GM12892 (cell line): ENCODE measurements around the gene HCN4.

Experiments
- POLR2AphosphoS5 ChIP-seq: IDR thresholded peaks from 2 replicates; pipeline ENCODE4 v1.6.1; 2011; ENCODE audit warnings: low read depth, low read length, control low read depth
- TAF1 ChIP-seq: IDR thresholded peaks from 2 replicates; pipeline ENCODE4 v1.6.1; 2011; ENCODE audit warnings: low read depth, mild to moderate bottlenecking, control low read depth, low read length, borderline replicate concordance

GRCh38 chr15:73375755-73376305, 7.1 kb upstream of the HCN4 start:
- no peak for TF ChIP-seq POLR2AphosphoS5
- TF ChIP-seq TAF1 = no peak
